Spleen (tissue), 11 donors: ENCODE data around the gene USP16. TPM values are rescaled to one million over a fixed set of nuclear protein-coding genes. Genes with fewer than 3 reads are reported as not detected.

Experiments used
- DNase-seq: peaks from one replicate; pipeline ENCODE4 v3.0.0-alpha.2; 2020
- H3K27ac ChIP-seq, 8 donors: fragments of 200-600 bp; sonication (generic) in 7 of 8; 1 replicate in 4 of 8; 2 replicates in 4 of 8; pipeline versions ENCODE4 v1.5.0 to v1.8.0; 2016 to 2021; ENCODE audit warnings: inconsistent platforms in 4 of 8, mild to moderate bottlenecking in 4 of 8, moderate library complexity in 1 of 8
- H3K27me3 ChIP-seq, 7 donors: fragments of 200-600 bp; sonication (generic) in 6 of 7; replicated peaks in 1 of 7; 1 replicate in 4 of 7; 2 replicates in 3 of 7; pipeline versions ENCODE4 v1.5.0 to v1.8.0; 2016 to 2021; ENCODE audit warnings: inconsistent platforms in 3 of 7, mild to moderate bottlenecking in 1 of 7
- H3K36me3 ChIP-seq, 6 donors: fragments of 200-600 bp; sonication (generic) in 5 of 6; 1 replicate in 4 of 6; 2 replicates in 2 of 6; pipeline versions ENCODE4 v1.5.0 to v1.8.0; 2016 to 2021; ENCODE audit warnings: inconsistent platforms in 2 of 6
- H3K4me1 ChIP-seq, 6 donors: fragments of 200-600 bp; sonication (generic) in 5 of 6; 1 replicate in 3 of 6; 2 replicates in 3 of 6; pipeline versions ENCODE4 v1.5.0 to v1.8.0; 2016 to 2021; ENCODE audit warnings: inconsistent platforms in 3 of 6
- H3K4me3 ChIP-seq, 8 donors: fragments of 200-600 bp; sonication (generic) in 7 of 8; 1 replicate in 4 of 8; 2 replicates in 4 of 8; pipeline versions ENCODE4 v1.5.0 to v1.8.0; 2016 to 2021; ENCODE audit warnings: inconsistent platforms in 4 of 8, mild to moderate bottlenecking in 4 of 8, moderate library complexity in 2 of 8
- H3K9me3 ChIP-seq, 8 donors: fragments of 200-600 bp; sonication (generic) in 7 of 8; 1 replicate in 4 of 8; 2 replicates in 4 of 8; pipeline versions ENCODE4 v1.5.0 to v1.8.0; 2016 to 2021; ENCODE audit warnings: inconsistent platforms in 4 of 8
- CTCF ChIP-seq, 11 experiments: fragments of 200-600 bp in 7 of 11; fragments of 450-650 bp in 4 of 11; sonication (generic) in 4 of 11; IDR thresholded peaks in 8 of 11; conservative IDR thresholded peaks in 3 of 11; 1 replicate in 7 of 11; 2 replicates in 4 of 11; pipeline versions ENCODE4 v1.4.0 to v1.8.0; 2016 to 2021; ENCODE audit warnings: antibody characterized with exemption in 11 of 11, inconsistent platforms in 4 of 11, mild to moderate bottlenecking in 1 of 11
- POLR2A ChIP-seq, 3 donors: fragments of 450-650 bp; IDR thresholded peaks; one replicate each; pipeline ENCODE4 v1.5.1; 2017; ENCODE audit warnings: antibody characterized with exemption in 3 of 3, mild to moderate bottlenecking in 1 of 3
- POLR2AphosphoS5 ChIP-seq, 3 donors: sonication (generic); formaldehyde crosslinking; IDR thresholded peaks; one replicate each; pipeline ENCODE4 v1.5.1; 2017; ENCODE audit warnings: antibody characterized with exemption in 3 of 3
- WGBS, 5 donors: extraction: QIAGEN DNeasy Blood & Tissue Kit in 3 of 5; methylation state at CpG; one replicate each; pipeline versions ENCODE4 v1.1.5 to v1.1.7; 2013 to 2018; 5-methylcytosine and 5-hydroxymethylcytosine counted together
- intact Hi-C: fragments of 100-400 bp; cut with DNase I; formaldehyde crosslinking; loops from one replicate; pipeline ENCODE4 v1.15.0; 2023; ENCODE audit warnings: low total_unique reads
- polyA plus RNA-seq, 3 donors: library from polyadenylated mRNA; stranded (reverse); fragments of 200-250 nt; gene quantifications; one replicate each; pipeline ENCODE4 v1.2.1, GENCODE V29; 2013
- total RNA-seq, 7 donors: library from RNA; depleted of rRNA in 3 of 7; stranded (reverse); fragments of >200 nt in 3 of 7; fragmentation: NEBNext Ultra II Directional in 4 of 7; extraction: Animal tissue kit (Norgen Biotek cat#: 25700) in 4 of 7; gene quantifications; one replicate each; pipeline versions ENCODE4 v1.1.0 to v1.2.1, GENCODE V29; 2016 to 2021
- donor health status: healthy with polysubstance abuse.
- donor health status: DM: no; HTN: no; CAD: no; lungs with moderate emphysema.
- donor health status: DM: no; HTN: no; CAD: no.
- donor health status: Bipolar disorder and iron deficiency.
- donor health status: healthy.
- donor health status: DM: no; HTN: no; CAD: no.
- donor health status: DM: yes; HTN: yes; CAD: no.

USP16 gene
- total and polyA plus RNA-seq, 10 donors = 17.2 to 40.9 (median 35.8) TPM

- Histone ChIP-seq H3K9me3 (no peaks in the 10 kb centered on the region), H3K36me3 (peaks cover 0 to 14% (median 0%) of the 10 kb centered on the region in 6 donors), H3K27ac (peak overlapping the region in 2 of 8 donors; percentile 80 to 83), H3K4me1 (peaks cover 0 to 24% (median 0%) of the 10 kb centered on the region in 6 donors), H3K4me3 (no peak overlapping the region), H3K27me3 (no peaks in the 10 kb centered on the region)
- WGBS, 5 donors = 84 to 92% (median 85%) methylated on average over 2 of the region's 2 CpGs
- DNase-seq = no peak
- TF ChIP-seq POLR2A (IDR thresholded peaks at IDR 0.05) (no peak), CTCF (IDR thresholded peaks at IDR 0.05 in 8 of 11, conservative IDR thresholded peaks at IDR 0.05 in 3 of 11) (no peak), POLR2AphosphoS5 (IDR thresholded peaks at IDR 0.05) (no peak)
- intact Hi-C loops = no loop called here
Observed at GRCh38 chr21:29098156-29098555, 73.7 kb downstream of the USP16 start.

GRCh38 chr21:29102791-29103257, 78.4 kb downstream of the USP16 start:
- DNase-seq = no peak
- Histone ChIP-seq H3K9me3 (no peaks in the 10 kb centered on the region), H3K27ac (no peak overlapping the region), H3K27me3 (no peaks in the 10 kb centered on the region), H3K4me1 (peaks cover 0 to 7% (median 0%) of the 10 kb centered on the region in 6 donors), H3K36me3 (peaks cover 0 to 12% (median 0%) of the 10 kb centered on the region in 6 donors), H3K4me3 (no peak overlapping the region)
- TF ChIP-seq POLR2A (IDR thresholded peaks at IDR 0.05) (no peak), POLR2AphosphoS5 (IDR thresholded peaks at IDR 0.05) (no peak), CTCF (IDR thresholded peaks at IDR 0.05 in 8 of 11, conservative IDR thresholded peaks at IDR 0.05 in 3 of 11) (no peak)
- intact Hi-C loops = no loop called here
- WGBS, 5 donors = 85 to 98% (median 95%) methylated on average over 2 of the region's 2 CpGs

Other genes with a start within 250 kb of the USP16 start
- 10 to 100 TPM; 26.1 to 37.3 (median 33.8) TPM for gene LTN1, start 31.8 kb upstream of the USP16 start, total RNA-seq
- gene LTN1, start 31.8 kb upstream of the USP16 start, polyA plus RNA-seq = 1 to 10 TPM; 4.6 TPM
- gene RWDD2B, start 5.3 kb upstream of the USP16 start, total RNA-seq = 10 to 100 TPM in 3 of 7 donors, 1 to 10 TPM in 4; 7.5 to 11.5 (median 9.5) TPM
- 10 to 100 TPM in 2 of 3 donors, 1 to 10 TPM in 1; 8.5 to 14.3 (median 10.4) TPM for gene RWDD2B, start 5.3 kb upstream of the USP16 start, polyA plus RNA-seq
- 100 to 1,000 TPM in 5 of 7 donors, 10 to 100 TPM in 2; 92.3 to 137 (median 115) TPM for gene CCT8, start 49.0 kb downstream of the USP16 start, total RNA-seq
- 100 to 1,000 TPM in 2 of 3 donors, 10 to 100 TPM in 1; 98.4 to 120 (median 108) TPM for gene CCT8, start 49.0 kb downstream of the USP16 start, polyA plus RNA-seq
- gene MAP3K7CL, start 106.0 kb downstream of the USP16 start, total RNA-seq = 10 to 100 TPM in 5 of 7 donors, 1 to 10 TPM in 2; 7.1 to 24.3 (median 13.9) TPM
- 10 to 100 TPM in 2 of 3 donors, 1 to 10 TPM in 1; 6.9 to 13.3 (median 10.5) TPM for gene MAP3K7CL, start 106.0 kb downstream of the USP16 start, polyA plus RNA-seq